Transverse colon (tissue), 4 donors: Measurements from ENCODE around the gene CDHR3. TPM values are rescaled to one million over a fixed set of nuclear protein-coding genes. Genes with fewer than 3 reads are reported as not detected.

Experiments used
- DNase-seq: peaks from one replicate; pipeline ENCODE4 v3.0.0-alpha.2; 2019
- H3K27ac ChIP-seq, 4 donors: fragments of 200-600 bp; sonication (generic); 2 replicates each; pipeline ENCODE4 v1.5.1; 2016 to 2018; ENCODE audit warnings: inconsistent platforms in 4 of 4
- H3K27me3 ChIP-seq: fragments of 200-600 bp; sonication (generic); 2 replicates; pipeline ENCODE4 v1.5.1; 2017; ENCODE audit warnings: inconsistent platforms
- H3K36me3 ChIP-seq, 4 donors: fragments of 200-600 bp; sonication (generic); 2 replicates each; pipeline ENCODE4 v1.5.1; 2017 to 2019; ENCODE audit warnings: inconsistent platforms in 4 of 4
- H3K4me1 ChIP-seq, 4 donors: fragments of 200-600 bp; sonication (generic); 2 replicates each; pipeline ENCODE4 v1.5.1; 2017 to 2020; ENCODE audit warnings: inconsistent platforms in 4 of 4
- H3K4me3 ChIP-seq, 4 donors: fragments of 200-600 bp; sonication (generic); 1 replicate in 1 of 4; 2 replicates in 3 of 4; pipeline versions ENCODE4 v1.5.1 to v1.6.1; 2017 to 2019; ENCODE audit warnings: inconsistent platforms in 4 of 4
- H3K9me3 ChIP-seq, 2 donors: fragments of 200-600 bp; sonication (generic); 2 replicates each; pipeline ENCODE4 v1.5.1; 2017 to 2019; ENCODE audit warnings: inconsistent platforms in 2 of 2
- CTCF ChIP-seq, 5 experiments: fragments of 200-600 bp in 3 of 5; fragments of 450-650 bp in 2 of 5; sonication (generic) in 3 of 5; IDR thresholded peaks; 1 replicate in 2 of 5; 2 replicates in 3 of 5; pipeline ENCODE4 v1.5.1; 2016 to 2017; ENCODE audit warnings: antibody characterized with exemption in 5 of 5, inconsistent platforms in 3 of 5, mild to moderate bottlenecking in 2 of 5, moderate library complexity in 1 of 5
- EP300 ChIP-seq: sonication (generic); formaldehyde crosslinking; IDR thresholded peaks from one replicate; pipeline ENCODE4 v1.6.1; 2017; ENCODE audit warnings: antibody characterized with exemption, low read depth
- POLR2A ChIP-seq: fragments of 450-650 bp; IDR thresholded peaks from one replicate; pipeline ENCODE4 v1.6.1; 2016; ENCODE audit warnings: antibody characterized with exemption, mild to moderate bottlenecking, moderate library complexity
- POLR2AphosphoS5 ChIP-seq, 3 donors: sonication (generic); formaldehyde crosslinking; IDR thresholded peaks; one replicate each; pipeline ENCODE4 v1.6.1; 2016; ENCODE audit warnings: antibody characterized with exemption in 3 of 3
- WGBS, 2 donors: methylation state at CpG; one replicate each; pipeline ENCODE4 v1.1.5; 2018; ENCODE audit warnings: low coverage in 1 of 2; 5-methylcytosine and 5-hydroxymethylcytosine counted together
- in situ Hi-C, 4 donors: fragments of 200-750 bp; cut with MboI; loops; one replicate each; pipeline versions ENCODE4 v1.15.0 to v1.15.1; 2017; ENCODE audit warnings: low sequenced_read_pairs in 3 of 4, low pct_ligation_motif_present in 1 of 4, low pct_unique_long_range_greater_than_20kb in 1 of 4
- intact Hi-C: fragments of 100-400 bp; cut with DNase I; formaldehyde crosslinking; loops from one replicate; pipeline ENCODE4 v1.15.1; 2023; ENCODE audit warnings: low total_unique reads
- total RNA-seq, 4 donors: library from RNA; depleted of rRNA; stranded (reverse); fragments of >200 nt; gene quantifications; one replicate each; pipeline ENCODE4 v1.1.0, GENCODE V29; 2016

Gene CDHR3
- total RNA-seq, 4 donors from 2014 or later: 7.6 to 34.4 (median 29.1) TPM

GRCh38 chr7:106029941-106030340 lies 66.9 kb downstream of the CDHR3 start:
- Histone ChIP-seq H3K4me1 (peaks cover 0 to 4% (median 0%) of the 10 kb centered on the region in 4 donors), H3K9me3 (no peaks in the 10 kb centered on the region), H3K27me3 (no peaks in the 10 kb centered on the region), H3K4me3 (no peak overlapping the region), H3K36me3 (no peaks in the 10 kb centered on the region), H3K27ac (no peak overlapping the region)
- intact Hi-C loops: no loop called here
- no peak for DNase-seq
- in situ Hi-C loops: loop anchor here in 2 of 4 donors (25.0 kb wide), 2 partner anchors 268 to 368 kb away; no protein-coding TSS in a partner anchor
- WGBS, 2 donors: 100% methylated on average over 2 of the region's 2 CpGs; no CpG with 5 or more reads in 1 of the 2 donors
- no peak for TF ChIP-seq POLR2A
- TF ChIP-seq CTCF (IDR thresholded peaks at IDR 0.05): no peak
- no peak for TF ChIP-seq EP300
- no peak for TF ChIP-seq POLR2AphosphoS5 (IDR thresholded peaks at IDR 0.05)

DNA sequence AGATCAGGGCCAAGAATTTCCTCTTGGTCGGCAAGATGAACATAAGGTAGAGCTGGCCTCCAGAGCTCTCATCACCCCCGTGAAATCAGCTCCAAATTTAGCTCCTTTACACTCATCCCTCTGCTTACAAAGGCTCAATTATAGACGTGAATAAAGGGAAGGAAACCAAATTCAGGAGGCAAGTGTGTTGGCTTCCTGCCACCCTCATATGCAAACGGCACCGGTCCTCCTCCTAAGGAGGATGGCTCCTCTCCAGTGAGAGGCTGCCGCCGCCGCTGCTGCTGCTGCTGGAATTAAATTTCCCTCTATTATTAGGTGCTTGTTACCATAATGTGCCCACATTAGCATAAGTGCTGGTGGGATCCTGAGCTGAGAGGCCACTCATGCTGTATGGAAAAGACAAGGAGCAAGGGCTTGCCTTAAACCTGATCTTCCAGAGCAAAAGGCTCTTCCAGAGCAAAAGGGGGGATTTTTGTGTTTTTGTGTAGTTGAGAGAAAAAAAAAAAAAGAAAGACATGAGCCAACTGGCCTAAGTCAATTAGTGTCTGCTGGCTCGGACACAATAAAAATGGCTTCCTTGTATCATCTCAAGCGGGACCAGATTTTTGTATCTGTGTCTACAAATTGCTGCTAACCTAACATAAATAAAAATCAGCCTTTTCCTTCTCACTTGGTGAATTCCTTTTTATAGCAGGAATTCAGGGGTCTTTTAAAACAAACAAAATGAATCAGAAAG lies 68.4 kb downstream of the CDHR3 start:
- no peaks in the 10 kb centered on the region for H3K27me3 ChIP-seq
- H3K9me3 ChIP-seq: no peaks in the 10 kb centered on the region
- H3K36me3 ChIP-seq: no peaks in the 10 kb centered on the region
- no peak for TF ChIP-seq POLR2AphosphoS5 (IDR thresholded peaks at IDR 0.05)
- no peak for TF ChIP-seq EP300
- no peak for TF ChIP-seq CTCF (IDR thresholded peaks at IDR 0.05)
- no peak for TF ChIP-seq POLR2A
- H3K4me1 ChIP-seq: peaks cover 0 to 4% (median 0%) of the 10 kb centered on the region in 4 donors
- H3K4me3 ChIP-seq: no peak overlapping the region
- in situ Hi-C loops (loop anchor here in 2 of 4 donors (25.0 kb wide), 2 partner anchors 269 to 369 kb away; no protein-coding TSS in a partner anchor), intact Hi-C loops (no loop called here)
- WGBS, 2 donors: 58 to 74% methylated on average over 7 to 10 of the region's 10 CpGs
- H3K27ac ChIP-seq: no peak overlapping the region
- no peak for DNase-seq

DNA sequence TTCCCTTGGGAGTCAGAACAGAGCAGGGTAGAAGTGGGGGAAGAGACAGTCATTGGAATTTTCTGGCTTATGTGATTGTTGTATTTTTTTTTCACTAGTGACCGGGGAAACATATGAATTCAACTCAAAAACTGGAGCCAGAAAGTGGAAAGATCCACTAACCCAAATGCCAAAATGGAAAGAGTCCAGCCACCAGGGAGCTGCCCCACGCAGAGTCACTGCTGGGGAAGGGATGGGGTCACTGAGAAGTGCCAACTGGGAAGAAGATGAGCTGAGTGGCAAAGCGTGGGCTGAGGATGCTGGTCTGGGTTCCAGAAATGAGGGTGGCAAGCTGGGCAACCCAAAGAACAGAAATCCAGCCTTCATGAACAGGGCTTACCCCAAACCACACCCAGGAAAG lies 69.2 kb downstream of the CDHR3 start:
- Histone ChIP-seq H3K4me1 (peaks cover 0 to 4% (median 0%) of the 10 kb centered on the region in 4 donors), H3K27me3 (no peaks in the 10 kb centered on the region), H3K4me3 (no peak overlapping the region), H3K36me3 (no peaks in the 10 kb centered on the region), H3K27ac (no peak overlapping the region), H3K9me3 (no peaks in the 10 kb centered on the region)
- intact Hi-C loops: no loop called here
- DNase-seq: no peak
- no peak for TF ChIP-seq CTCF (IDR thresholded peaks at IDR 0.05)
- TF ChIP-seq POLR2AphosphoS5 (IDR thresholded peaks at IDR 0.05): no peak
- TF ChIP-seq EP300: no peak
- TF ChIP-seq POLR2A: no peak
- WGBS, 2 donors: 89 to 97% methylated on average over 3 of the region's 3 CpGs
- in situ Hi-C loops: loop anchor here in 2 of 4 donors (25.0 kb wide), 2 partner anchors 270 to 370 kb away; no protein-coding TSS in a partner anchor

DNA sequence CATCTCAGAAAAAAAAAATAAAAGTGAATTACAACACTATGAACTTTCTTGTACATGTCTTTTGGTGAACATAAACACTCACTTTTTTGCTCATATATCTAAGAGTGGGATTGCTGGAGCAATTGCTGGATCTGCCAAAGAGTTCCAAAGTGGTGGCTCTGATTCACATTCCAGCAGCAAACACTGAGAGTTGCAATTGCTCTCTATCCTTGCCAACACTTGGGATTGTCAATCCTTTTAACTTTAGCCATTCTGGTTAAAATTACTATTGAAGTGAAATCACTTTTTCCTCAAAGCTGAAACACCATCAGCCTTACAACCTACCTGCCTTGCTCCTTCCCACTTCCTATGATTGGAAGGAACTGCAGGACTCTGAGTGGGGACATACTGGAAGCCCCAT lies 70.7 kb downstream of the CDHR3 start:
- TF ChIP-seq POLR2AphosphoS5 (IDR thresholded peaks at IDR 0.05): no peak
- TF ChIP-seq POLR2A: no peak
- no peak for TF ChIP-seq EP300
- Histone ChIP-seq H3K9me3 (no peaks in the 10 kb centered on the region), H3K36me3 (no peaks in the 10 kb centered on the region), H3K27ac (no peak overlapping the region), H3K27me3 (no peaks in the 10 kb centered on the region), H3K4me3 (no peak overlapping the region), H3K4me1 (peaks cover 0 to 4% (median 0%) of the 10 kb centered on the region in 4 donors)
- in situ Hi-C loops (loop anchor here in 2 of 4 donors (25.0 kb wide), 2 partner anchors 271 to 371 kb away; no protein-coding TSS in a partner anchor), intact Hi-C loops (no loop called here)
- DNase-seq: no peak
